Stimulated activated CD8-positive, alpha-beta memory T cell treated with anti-CD3 and anti-CD28 coated beads, Interleukin-15, amount 100 ng/mL, for 48 hours (primary cell): ENCODE results near the gene OTULIN.
A peak's percentile ranks its signal among the peaks of the same experiment; 100 is the strongest.

ENCODE experiments used
- DNase-seq, 2 donors: peaks; one replicate each; pipeline ENCODE4 v3.0.0-alpha.2; 2020; ENCODE audit warnings: low read depth in 2 of 2

OTULIN gene

GRCh38 chr5:14742498-14742897 lies 78.0 kb downstream of the OTULIN start:
- DNase-seq, result no peak

GRCh38 chr5:14743601-14744295 lies 79.2 kb downstream of the OTULIN start:
- DNase-seq, result no peak

GRCh38 chr5:14744296-14745187 lies 80.0 kb downstream of the OTULIN start:
- DNase-seq, result no peak

GRCh38 chr5:14745188-14745563 lies 80.7 kb downstream of the OTULIN start:
- DNase-seq, result no peak

- DNase-seq, result peak; percentile 6 to 19
Measured at GRCh38 chr5:14745753-14746152, 81.2 kb downstream of the OTULIN start.

- no peak for DNase-seq
Measured at GRCh38 chr5:14748180-14748900, 83.8 kb downstream of the OTULIN start.
